ES-I3 (cell line): ENCODE results near the gene RBM26.

Source experiments
- H3K36me3 ChIP-seq: 2 replicates; pipeline ENCODE4 v1.6.1; 2013; ENCODE audit warnings: mild to moderate bottlenecking, low read length, control low read depth, moderate library complexity; ENCODE audit not compliant: insufficient read depth
- H3K4me1 ChIP-seq: 2 replicates; pipeline ENCODE4 v1.6.1; 2013; ENCODE audit warnings: mild to moderate bottlenecking, control low read depth, low read length; ENCODE audit not compliant: insufficient read depth
- H3K9ac ChIP-seq: 2 replicates; pipeline ENCODE4 v1.6.1; 2013; ENCODE audit warnings: low read depth, mild to moderate bottlenecking, low read length, moderate library complexity
- H3K9me3 ChIP-seq: 2 replicates; pipeline ENCODE4 v1.6.1; 2013; ENCODE audit warnings: mild to moderate bottlenecking, low read length, moderate library complexity; ENCODE audit not compliant: control insufficient read depth, insufficient read depth

RBM26 gene

GRCh38 chr13:79386125-79386826, 19.8 kb downstream of the RBM26 start:
- H3K9ac ChIP-seq: no peak overlapping the region
- no peaks in the 10 kb centered on the region for H3K36me3 ChIP-seq
- H3K9me3 ChIP-seq: no peaks in the 10 kb centered on the region
- peaks cover 23% of the 10 kb centered on the region for H3K4me1 ChIP-seq

- Histone ChIP-seq H3K4me1 (peaks cover 23% of the 10 kb centered on the region), H3K9ac (no peak overlapping the region)
These were observed 20.4 kb downstream of the RBM26 start for GRCh38 chr13:79385694-79386093.

GRCh38 chr13:79384022-79384610, 21.9 kb downstream of the RBM26 start:
- Histone ChIP-seq H3K4me1 (peaks cover 23% of the 10 kb centered on the region), H3K9ac (no peak overlapping the region), H3K36me3 (no peaks in the 10 kb centered on the region), H3K9me3 (no peaks in the 10 kb centered on the region)

More at GRCh38 chr13:79385694-79386093, 20.4 kb downstream of the RBM26 start:
- no peaks in the 10 kb centered on the region for H3K9me3 ChIP-seq
- no peaks in the 10 kb centered on the region for H3K36me3 ChIP-seq

GRCh38 chr13:79382545-79383275, 23.3 kb downstream of the RBM26 start:
- Histone ChIP-seq H3K4me1 (peaks cover 20% of the 10 kb centered on the region), H3K9ac (no peak overlapping the region), H3K9me3 (no peaks in the 10 kb centered on the region), H3K36me3 (no peaks in the 10 kb centered on the region)

GRCh38 chr13:79380997-79381396, 25.1 kb downstream of the RBM26 start:
- Histone ChIP-seq H3K9ac (no peak overlapping the region), H3K36me3 (peaks cover 7% of the 10 kb centered on the region; the same call in 1 of the 2 replicates), H3K4me1 (peaks cover 20% of the 10 kb centered on the region), H3K9me3 (no peaks in the 10 kb centered on the region)

- H3K4me1 ChIP-seq: peaks cover 19% of the 10 kb centered on the region
- H3K9me3 ChIP-seq: no peaks in the 10 kb centered on the region
- no peak overlapping the region for H3K9ac ChIP-seq
- peaks cover 7% of the 10 kb centered on the region; the same call in 1 of the 2 replicates for H3K36me3 ChIP-seq
These were observed 26.8 kb downstream of the RBM26 start for GRCh38 chr13:79379274-79379673.

- Histone ChIP-seq H3K36me3 (peaks cover 7% of the 10 kb centered on the region), H3K9me3 (no peaks in the 10 kb centered on the region), H3K9ac (no peak overlapping the region), H3K4me1 (no peaks in the 10 kb centered on the region)
These were observed 29.2 kb downstream of the RBM26 start for GRCh38 chr13:79376843-79377242.

- H3K4me1 ChIP-seq: no peaks in the 10 kb centered on the region
- H3K36me3 ChIP-seq: peaks cover 17% of the 10 kb centered on the region
- H3K9ac ChIP-seq: no peak overlapping the region
- no peaks in the 10 kb centered on the region for H3K9me3 ChIP-seq
These were observed 31.5 kb downstream of the RBM26 start for GRCh38 chr13:79374578-79374977.

- no peaks in the 10 kb centered on the region for H3K9me3 ChIP-seq
- no peaks in the 10 kb centered on the region for H3K4me1 ChIP-seq
- H3K9ac ChIP-seq: no peak overlapping the region
- H3K36me3 ChIP-seq: peaks cover 17% of the 10 kb centered on the region
These were observed 32.1 kb downstream of the RBM26 start for GRCh38 chr13:79373916-79374315.

GRCh38 chr13:79369226-79369625, 36.8 kb downstream of the RBM26 start:
- no peak overlapping the region for H3K9ac ChIP-seq
- H3K9me3 ChIP-seq: no peaks in the 10 kb centered on the region
- peaks cover 3% of the 10 kb centered on the region; the same call in 1 of the 2 replicates for H3K4me1 ChIP-seq
- H3K36me3 ChIP-seq: peaks cover 24% of the 10 kb centered on the region

GRCh38 chr13:79365981-79366380, 40.1 kb downstream of the RBM26 start:
- H3K36me3 ChIP-seq: peaks cover 27% of the 10 kb centered on the region
- H3K9ac ChIP-seq: no peak overlapping the region
- peaks cover 3% of the 10 kb centered on the region; the same call in 1 of the 2 replicates for H3K4me1 ChIP-seq
- no peaks in the 10 kb centered on the region for H3K9me3 ChIP-seq

- peaks cover 19% of the 10 kb centered on the region for H3K36me3 ChIP-seq
- no peak overlapping the region for H3K9ac ChIP-seq
- no peaks in the 10 kb centered on the region for H3K9me3 ChIP-seq
- peaks cover 3% of the 10 kb centered on the region; the same call in 1 of the 2 replicates for H3K4me1 ChIP-seq
These were observed 44.8 kb downstream of the RBM26 start for GRCh38 chr13:79361299-79361698.

- peaks cover 4% of the 10 kb centered on the region; the same call in 1 of the 2 replicates for H3K4me1 ChIP-seq
- H3K9me3 ChIP-seq: no peaks in the 10 kb centered on the region
- peaks cover 14% of the 10 kb centered on the region for H3K36me3 ChIP-seq
- no peak overlapping the region for H3K9ac ChIP-seq
These were observed 46.0 kb downstream of the RBM26 start for GRCh38 chr13:79360095-79360494.

GRCh38 chr13:79359064-79359463, 47.0 kb downstream of the RBM26 start:
- H3K36me3 ChIP-seq: peaks cover 13% of the 10 kb centered on the region
- no peak overlapping the region for H3K9ac ChIP-seq
- 0 out of 2 replicates have a peak, but pooled peaks cover 3% of the 10 kb centered on the region for H3K4me1 ChIP-seq
- no peaks in the 10 kb centered on the region for H3K9me3 ChIP-seq
